Muscle of leg (tissue), 11 donors: ENCODE data around the gene APOM. TPM values are rescaled to one million over a fixed set of nuclear protein-coding genes. Genes with fewer than 3 reads are reported as not detected.
A peak's percentile ranks its signal among the peaks of the same experiment; 100 is the strongest.

Experiments used
- DNase-seq: peaks from one replicate; pipeline ENCODE4 v3.0.0; 2013
- H3K27ac ChIP-seq: one replicate; pipeline ENCODE4 v1.5.1; 2013; ENCODE audit warnings: mild to moderate bottlenecking, low read length, control low read depth
- H3K27me3 ChIP-seq: one replicate; pipeline ENCODE4 v1.6.1; 2013; ENCODE audit warnings: low read length; ENCODE audit not compliant: control insufficient read depth, insufficient read depth
- H3K36me3 ChIP-seq: one replicate; pipeline ENCODE4 v1.6.1; 2013; ENCODE audit warnings: low read length; ENCODE audit not compliant: control insufficient read depth, insufficient read depth
- H3K4me1 ChIP-seq: one replicate; pipeline ENCODE4 v1.6.1; 2013; ENCODE audit warnings: low read length; ENCODE audit not compliant: control insufficient read depth, insufficient read depth
- H3K4me3 ChIP-seq: one replicate; pipeline ENCODE4 v1.5.1; 2013; ENCODE audit warnings: low read length, control low read depth
- H3K9me3 ChIP-seq: replicated peaks from 2 replicates; pipeline ENCODE4 v1.6.1; 2013; ENCODE audit warnings: low read depth, low read length; ENCODE audit not compliant: control insufficient read depth
- WGBS: methylation state at CpG from one replicate; pipeline ENCODE4 v1.1.5; 2013; ENCODE audit warnings: missing lambda C conversion rate; ENCODE audit not compliant: insufficient coverage; 5-methylcytosine and 5-hydroxymethylcytosine counted together
- polyA plus RNA-seq, 8 donors: library from polyadenylated mRNA; unstranded; fragments of 120-200 nt; gene quantifications; one replicate each; pipeline versions ENCODE4 v1.2.1 to v1.2.3, GENCODE V29; 2013; ENCODE audit warnings: inconsistent platforms in 1 of 8, low replicate concordance in 1 of 8; ENCODE audit not compliant: insufficient read length in 8 of 8, insufficient read depth in 1 of 8
- total RNA-seq: library from RNA; stranded (reverse); fragments of 120-200 nt; gene quantifications from one replicate; pipeline ENCODE4 v1.2.4, GENCODE V29; 2013

APOM gene
- total and polyA plus RNA-seq, 9 donors = 2.6 to 8.5 (median 4.1) TPM

- Histone ChIP-seq H3K27ac (no peak overlapping the region), H3K27me3 (no peaks in the 10 kb centered on the region), H3K4me1 (peaks cover 34% of the 10 kb centered on the region), H3K4me3 (no peak overlapping the region), H3K36me3 (peaks cover 31% of the 10 kb centered on the region), H3K9me3 (no peaks in the 10 kb centered on the region)
- DNase-seq = no peak
- WGBS = 68% methylated on average over 2 of the region's 6 CpGs
These were observed 1.9 kb downstream of the APOM start for GRCh38 chr6:31657406-31658157.

DNA sequence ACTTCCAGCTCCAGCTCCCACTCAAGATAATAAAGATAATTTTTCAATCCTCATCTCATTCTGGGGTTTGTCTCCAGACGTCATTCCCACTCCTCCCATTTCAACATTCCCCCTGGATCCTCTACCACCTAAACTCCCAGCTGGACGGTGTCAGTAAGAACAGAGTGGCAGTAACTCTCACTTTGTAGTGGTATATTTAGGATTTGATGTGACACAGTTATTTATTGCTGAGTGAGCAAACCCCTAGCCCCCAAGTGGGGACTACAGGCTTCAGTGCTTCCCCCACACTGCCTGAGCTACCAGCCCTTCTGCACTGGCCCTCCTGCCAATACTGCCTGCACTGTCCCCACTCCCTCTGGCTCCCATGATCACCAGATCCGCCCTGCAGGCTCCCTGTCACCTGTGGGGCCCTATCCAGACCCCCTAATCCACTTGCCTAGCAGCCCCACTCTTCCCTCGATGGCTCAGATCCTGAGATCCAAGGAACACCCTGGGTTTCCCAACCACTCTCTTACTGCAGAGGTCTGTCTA, 2.5 kb downstream of the APOM start:
- Histone ChIP-seq H3K36me3 (peaks cover 38% of the 10 kb centered on the region), H3K4me1 (peaks cover 34% of the 10 kb centered on the region), H3K9me3 (no peaks in the 10 kb centered on the region), H3K4me3 (no peak overlapping the region), H3K27ac (no peak overlapping the region), H3K27me3 (no peaks in the 10 kb centered on the region)
- no peak for DNase-seq
- WGBS = 84% methylated on average over 2 of the region's 4 CpGs

DNA sequence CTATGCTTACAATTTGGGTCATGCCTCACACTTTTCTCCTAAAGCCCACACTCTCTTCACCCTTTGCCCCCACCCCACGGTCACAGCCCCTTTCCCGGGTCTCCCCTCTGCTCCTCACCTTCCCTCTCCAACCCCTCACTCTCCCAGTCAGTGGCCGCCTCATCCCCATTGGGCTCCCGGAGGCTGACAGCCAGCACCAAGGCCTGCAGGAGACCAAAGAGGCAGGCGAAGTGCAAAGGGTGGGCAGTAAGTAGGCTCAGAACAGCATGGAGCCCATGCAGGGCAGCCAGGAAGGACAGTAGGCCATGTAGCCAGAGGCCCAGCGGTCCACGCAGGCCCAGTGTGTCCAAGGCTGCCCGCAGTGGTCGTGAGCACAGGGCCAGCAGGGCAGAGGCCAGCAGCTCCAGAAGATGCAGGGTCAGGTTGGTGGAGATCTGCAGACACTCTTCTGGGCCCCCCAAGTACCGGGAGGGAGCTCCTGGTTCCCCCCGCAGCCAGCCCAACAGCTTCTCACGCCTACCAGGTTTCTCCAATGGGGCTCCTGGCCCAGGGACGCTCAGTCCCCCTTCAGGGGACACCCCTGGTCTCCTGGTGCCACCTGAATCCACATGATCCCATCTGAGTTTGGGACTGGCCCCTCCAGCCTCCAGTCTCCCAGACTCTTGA, 3.4 kb downstream of the APOM start:
- H3K4me3 ChIP-seq = peak overlapping the region; percentile 72
- peaks cover 35% of the 10 kb centered on the region for H3K4me1 ChIP-seq
- peaks cover 45% of the 10 kb centered on the region for H3K36me3 ChIP-seq
- peak overlapping the region; percentile 90 for H3K27ac ChIP-seq
- 80% methylated on average over 10 of the region's 13 CpGs for WGBS
- no peaks in the 10 kb centered on the region for H3K9me3 ChIP-seq
- no peaks in the 10 kb centered on the region for H3K27me3 ChIP-seq
- no peak for DNase-seq

DNA sequence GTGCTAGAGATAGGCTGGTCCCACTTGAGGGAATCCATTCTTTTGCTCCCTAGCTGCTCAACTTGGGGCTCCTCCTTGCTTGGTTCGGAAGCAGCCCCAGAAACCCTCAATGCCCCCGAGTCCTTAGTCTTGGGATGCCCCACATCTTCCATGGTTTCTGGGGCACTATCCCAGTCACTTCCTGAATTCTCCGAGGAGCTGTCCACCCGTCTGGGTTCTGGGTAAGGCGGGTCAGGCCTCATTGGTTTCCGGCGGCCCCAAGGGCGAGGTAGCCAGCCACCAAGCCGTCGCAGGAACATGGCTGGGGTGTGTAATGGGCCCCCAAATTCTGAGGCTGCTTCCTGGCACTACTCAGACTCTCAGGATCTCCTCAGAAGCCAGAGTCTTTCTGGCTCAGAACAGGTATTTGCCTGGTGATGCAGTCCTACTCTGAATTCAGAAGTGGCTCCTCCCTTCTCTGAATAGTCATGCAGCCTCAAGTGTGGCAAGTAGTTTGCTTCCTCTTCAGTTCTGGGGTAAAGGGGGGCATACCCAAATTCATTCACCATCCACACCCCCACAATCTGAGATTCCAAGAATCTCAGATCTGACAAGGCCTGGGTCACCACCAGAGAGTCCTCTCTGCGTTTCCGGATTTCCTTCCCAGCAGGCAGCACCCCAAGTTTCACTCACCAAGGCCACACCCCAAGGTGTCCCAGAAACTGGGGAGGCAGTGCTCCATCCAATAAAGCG, 4.1 kb downstream of the APOM start:
- H3K36me3 ChIP-seq = peaks cover 46% of the 10 kb centered on the region
- H3K27me3 ChIP-seq = no peaks in the 10 kb centered on the region
- WGBS = 36% methylated on average over 12 of the region's 13 CpGs
- H3K27ac ChIP-seq = peak overlapping the region; percentile 90
- no peaks in the 10 kb centered on the region for H3K9me3 ChIP-seq
- H3K4me3 ChIP-seq = peak overlapping the region; percentile 72
- H3K4me1 ChIP-seq = peaks cover 39% of the 10 kb centered on the region
- peak; percentile 46 for DNase-seq

DNA sequence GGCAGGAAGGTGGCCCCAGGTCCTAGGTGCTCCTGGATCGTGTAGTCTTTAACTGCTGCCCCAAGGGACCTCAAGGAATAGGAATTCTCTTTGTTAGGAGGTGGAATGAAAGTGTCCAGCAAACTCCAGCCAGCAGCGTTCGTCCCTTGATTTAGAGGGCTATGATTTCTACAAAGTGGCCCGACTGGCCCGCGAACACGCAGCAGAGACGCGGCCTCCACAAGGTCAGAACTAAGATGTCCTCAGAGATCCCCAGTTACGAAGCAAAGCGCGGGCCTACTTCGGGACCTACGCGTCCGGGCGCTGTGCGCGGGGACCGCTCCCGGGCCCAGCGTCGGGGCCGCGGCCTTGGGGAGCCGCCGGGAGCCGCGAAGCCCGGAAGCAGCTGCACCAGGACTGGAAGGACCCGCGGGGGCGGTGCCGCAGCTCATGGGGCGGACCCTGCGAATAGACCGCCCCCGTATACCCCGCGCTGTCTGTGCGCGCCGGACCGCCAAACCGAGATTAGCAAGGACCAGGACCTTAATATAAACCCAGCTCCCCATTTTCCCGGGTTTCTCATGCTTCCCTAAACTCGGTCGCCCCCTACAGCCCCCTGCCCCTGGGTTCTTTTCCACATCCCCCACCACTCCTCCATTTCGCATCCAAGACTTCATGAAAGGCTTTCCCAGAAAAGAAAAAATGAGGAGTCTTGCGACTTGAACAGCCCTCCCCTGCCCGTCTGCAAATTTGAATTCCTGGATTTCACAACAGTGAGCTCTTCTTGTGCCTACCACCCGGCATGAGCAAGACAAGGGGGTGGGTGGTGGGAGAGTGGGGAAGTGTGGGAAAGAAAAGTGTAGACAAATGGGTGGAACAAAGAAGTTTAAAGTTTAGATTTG, 4.9 kb downstream of the APOM start, which contains the start of gene C6orf47:
Gene C6orf47 (minus strand): TSS at position 398 of the 881 bp plus-strand sequence. CDS start 831 bp downstream, outside the sequence.
- H3K9me3 ChIP-seq = no peaks in the 10 kb centered on the region
- no peaks in the 10 kb centered on the region for H3K27me3 ChIP-seq
- peaks cover 46% of the 10 kb centered on the region for H3K36me3 ChIP-seq
- H3K4me3 ChIP-seq = peak within 1 kb of the TSS; percentile 72
- H3K4me1 ChIP-seq = peaks cover 39% of the 10 kb centered on the region
- peak within 1 kb of the TSS; percentile 90 for H3K27ac ChIP-seq
- DNase-seq = peak; percentile 94
- WGBS = 0% methylated on average over 50 of the region's 52 CpGs

DNA sequence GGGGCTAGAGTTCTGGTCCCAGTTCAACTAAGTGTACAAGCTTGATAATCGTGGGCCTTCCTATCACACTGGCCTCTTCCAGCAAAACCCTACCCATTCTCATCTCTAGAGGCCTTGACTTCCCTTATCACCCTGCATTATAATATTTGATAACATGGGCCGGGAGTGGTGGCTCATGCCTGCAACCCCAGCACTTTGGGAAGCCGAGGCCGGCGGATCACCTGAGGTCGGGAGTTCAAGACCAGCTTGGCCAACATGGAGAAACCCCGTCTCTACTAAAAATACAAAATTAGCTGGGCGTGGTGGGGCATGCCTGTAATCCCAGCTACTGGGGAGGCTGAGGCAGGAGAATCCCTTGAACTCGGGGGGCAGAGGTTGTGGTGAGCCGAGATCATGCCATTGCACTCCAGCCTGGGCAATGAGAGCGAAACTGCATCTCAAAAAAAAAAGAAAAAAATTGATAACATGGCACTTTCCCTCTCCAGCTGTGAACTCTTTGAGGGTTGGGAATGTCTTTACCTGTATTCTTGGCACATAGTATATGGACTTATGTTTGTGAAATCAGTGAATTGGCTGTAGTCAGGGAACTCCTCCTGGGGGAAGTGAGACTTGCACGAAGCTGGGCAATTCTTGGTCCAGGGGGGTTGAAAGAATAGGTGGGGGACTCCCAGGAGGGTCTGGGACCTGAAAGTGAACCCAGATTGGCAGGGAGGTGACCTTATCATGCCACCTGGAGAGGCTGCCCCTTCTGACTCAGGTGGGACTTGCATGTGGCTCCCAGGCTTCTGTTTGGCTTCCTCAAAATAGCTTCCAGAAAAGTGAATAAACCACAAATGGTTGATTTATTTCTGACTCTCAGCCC, 5.8 kb downstream of the APOM start:
- 74% methylated on average over 4 of the region's 12 CpGs for WGBS
- DNase-seq = no peak
- peaks cover 41% of the 10 kb centered on the region for H3K4me1 ChIP-seq

GRCh38 chr6:31662124-31662723, 6.5 kb downstream of the APOM start:
- peaks cover 43% of the 10 kb centered on the region for H3K36me3 ChIP-seq
- WGBS = 85% methylated on average over 6 of the region's 12 CpGs
- H3K4me1 ChIP-seq = peaks cover 47% of the 10 kb centered on the region
- DNase-seq = no peak
- H3K27ac ChIP-seq = no peak overlapping the region
- no peak overlapping the region for H3K4me3 ChIP-seq
- H3K27me3 ChIP-seq = no peaks in the 10 kb centered on the region
- H3K9me3 ChIP-seq = no peaks in the 10 kb centered on the region

More for the DNA sequence above, 5.8 kb downstream of the APOM start:
- Histone ChIP-seq H3K36me3 (peaks cover 42% of the 10 kb centered on the region), H3K4me3 (peak overlapping the region; percentile 72), H3K27ac (peak overlapping the region; percentile 71), H3K9me3 (no peaks in the 10 kb centered on the region), H3K27me3 (no peaks in the 10 kb centered on the region)

DNA sequence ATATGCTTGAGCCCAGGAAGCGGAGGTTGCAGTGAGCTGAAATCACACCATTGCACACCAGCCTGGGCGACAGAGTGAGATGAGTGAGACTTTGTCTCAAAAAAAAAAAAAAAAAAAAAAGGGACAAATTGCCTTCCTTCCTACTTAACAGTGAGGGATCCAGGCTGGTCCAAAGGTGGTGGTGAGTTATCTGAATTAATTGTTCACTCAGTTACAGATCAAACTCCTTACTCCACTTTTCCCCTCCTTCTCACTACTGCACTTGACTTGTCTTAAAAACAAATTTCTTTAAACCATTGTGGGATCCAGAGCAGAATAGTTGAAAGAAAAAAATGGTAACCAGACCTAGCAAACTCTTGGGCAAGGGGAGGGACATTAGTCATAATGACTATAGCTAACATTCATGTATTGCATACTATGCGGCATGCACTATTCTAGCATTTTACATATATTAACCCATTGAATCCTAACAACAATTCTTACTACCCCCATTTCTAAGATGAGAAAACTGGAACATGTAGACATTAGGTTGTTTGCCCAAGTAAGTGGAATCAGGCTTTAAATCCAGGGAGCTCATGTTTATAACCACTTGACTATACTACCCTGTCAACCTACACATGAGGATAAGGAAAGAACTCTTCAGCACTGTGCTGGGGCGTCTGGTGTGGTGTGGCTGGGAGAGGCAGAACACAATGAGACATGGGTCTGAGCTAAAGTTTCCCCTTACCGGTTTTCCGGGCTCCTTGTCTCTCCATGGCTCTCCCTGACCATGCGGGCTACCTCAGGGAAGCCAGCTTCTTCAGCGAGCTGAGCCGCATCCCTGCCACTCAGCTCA, 7.6 kb downstream of the APOM start:
- Histone ChIP-seq H3K27ac (peak overlapping the region; percentile 100), H3K36me3 (peaks cover 44% of the 10 kb centered on the region), H3K4me1 (peaks cover 44% of the 10 kb centered on the region), H3K4me3 (peak overlapping the region; percentile 70), H3K27me3 (no peaks in the 10 kb centered on the region), H3K9me3 (no peaks in the 10 kb centered on the region)
- 61% methylated on average over 6 of the region's 9 CpGs for WGBS
- no peak for DNase-seq
